Ishikawa (cell line): ENCODE measurements around the gene TCFL5.

Source experiments
- CEBPB ChIP-seq: IDR thresholded peaks from 2 replicates; pipeline ENCODE4 v1.6.1; 2012
- CREB1 ChIP-seq: IDR thresholded peaks from 2 replicates; pipeline ENCODE4 v1.6.1; 2012; ENCODE audit warnings: low read depth
- EP300 ChIP-seq: IDR thresholded peaks from 2 replicates; pipeline ENCODE4 v1.6.1; 2012; ENCODE audit warnings: borderline replicate concordance
- FOXM1 ChIP-seq: IDR thresholded peaks from 2 replicates; pipeline ENCODE4 v1.6.1; 2012; ENCODE audit warnings: low read depth, borderline replicate concordance
- NFIC ChIP-seq: IDR thresholded peaks from 2 replicates; pipeline ENCODE4 v1.6.1; 2012
- RAD21 ChIP-seq: IDR thresholded peaks from 2 replicates; pipeline ENCODE4 v1.6.1; 2012; ENCODE audit warnings: low read depth
- TAF1 ChIP-seq: IDR thresholded peaks from 2 replicates; pipeline ENCODE4 v1.6.1; 2012; ENCODE audit warnings: low read depth, mild to moderate bottlenecking
- TCF12 ChIP-seq: IDR thresholded peaks from 2 replicates; pipeline ENCODE4 v1.6.1; 2012; ENCODE audit warnings: low read depth
- TEAD4 ChIP-seq: IDR thresholded peaks from 2 replicates; pipeline ENCODE4 v1.6.1; 2012
- YY1 ChIP-seq: IDR thresholded peaks from 2 replicates; pipeline ENCODE4 v1.6.1; 2012; ENCODE audit warnings: low read depth
- ZBTB7A ChIP-seq: IDR thresholded peaks from 2 replicates; pipeline ENCODE4 v1.6.1; 2012; ENCODE audit warnings: low read depth
- TF ChIP-seq, protein P1 (sequence below): IDR thresholded peaks from 2 replicates; pipeline ENCODE4 v1.6.1; 2012; ENCODE audit warnings: low read depth, mild to moderate bottlenecking
- TF ChIP-seq, protein P2 (sequence below): IDR thresholded peaks from 2 replicates; pipeline ENCODE4 v1.6.1; 2012
- TF ChIP-seq, protein P3 (sequence below): IDR thresholded peaks from 2 replicates; pipeline ENCODE4 v1.6.1; 2012

DNA sequence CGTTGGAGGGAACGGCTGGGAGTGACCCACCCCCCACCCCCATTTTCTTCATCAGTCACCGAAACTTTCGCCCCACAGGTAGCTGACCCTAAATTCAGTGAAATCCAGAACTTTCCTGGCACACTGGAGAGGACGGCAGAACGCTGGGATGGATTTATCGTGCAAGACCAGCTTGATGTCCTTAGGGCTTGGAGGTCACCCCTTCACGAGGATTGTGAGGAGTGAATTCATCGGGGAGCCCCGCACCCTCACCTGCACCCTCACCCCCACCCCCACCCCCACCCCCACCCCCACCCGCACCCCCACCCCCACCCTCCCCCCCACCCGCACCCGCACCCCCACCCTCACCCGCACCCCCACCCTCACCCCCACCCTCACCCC lies 13.3 kb upstream of the TCFL5 start:
- TF ChIP-seq EP300 (no peak), RAD21 (no peak), YY1 (no peak), CEBPB (no peak), TEAD4 (no peak), TAF1 (no peak), NFIC (no peak), FOXM1 (no peak), CREB1 (no peak), TCF12 (no peak), ZBTB7A (no peak)
- TF ChIP-seq, protein P1, sequence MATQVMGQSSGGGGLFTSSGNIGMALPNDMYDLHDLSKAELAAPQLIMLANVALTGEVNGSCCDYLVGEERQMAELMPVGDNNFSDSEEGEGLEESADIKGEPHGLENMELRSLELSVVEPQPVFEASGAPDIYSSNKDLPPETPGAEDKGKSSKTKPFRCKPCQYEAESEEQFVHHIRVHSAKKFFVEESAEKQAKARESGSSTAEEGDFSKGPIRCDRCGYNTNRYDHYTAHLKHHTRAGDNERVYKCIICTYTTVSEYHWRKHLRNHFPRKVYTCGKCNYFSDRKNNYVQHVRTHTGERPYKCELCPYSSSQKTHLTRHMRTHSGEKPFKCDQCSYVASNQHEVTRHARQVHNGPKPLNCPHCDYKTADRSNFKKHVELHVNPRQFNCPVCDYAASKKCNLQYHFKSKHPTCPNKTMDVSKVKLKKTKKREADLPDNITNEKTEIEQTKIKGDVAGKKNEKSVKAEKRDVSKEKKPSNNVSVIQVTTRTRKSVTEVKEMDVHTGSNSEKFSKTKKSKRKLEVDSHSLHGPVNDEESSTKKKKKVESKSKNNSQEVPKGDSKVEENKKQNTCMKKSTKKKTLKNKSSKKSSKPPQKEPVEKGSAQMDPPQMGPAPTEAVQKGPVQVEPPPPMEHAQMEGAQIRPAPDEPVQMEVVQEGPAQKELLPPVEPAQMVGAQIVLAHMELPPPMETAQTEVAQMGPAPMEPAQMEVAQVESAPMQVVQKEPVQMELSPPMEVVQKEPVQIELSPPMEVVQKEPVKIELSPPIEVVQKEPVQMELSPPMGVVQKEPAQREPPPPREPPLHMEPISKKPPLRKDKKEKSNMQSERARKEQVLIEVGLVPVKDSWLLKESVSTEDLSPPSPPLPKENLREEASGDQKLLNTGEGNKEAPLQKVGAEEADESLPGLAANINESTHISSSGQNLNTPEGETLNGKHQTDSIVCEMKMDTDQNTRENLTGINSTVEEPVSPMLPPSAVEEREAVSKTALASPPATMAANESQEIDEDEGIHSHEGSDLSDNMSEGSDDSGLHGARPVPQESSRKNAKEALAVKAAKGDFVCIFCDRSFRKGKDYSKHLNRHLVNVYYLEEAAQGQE: no peak
- TF ChIP-seq, protein P2, sequence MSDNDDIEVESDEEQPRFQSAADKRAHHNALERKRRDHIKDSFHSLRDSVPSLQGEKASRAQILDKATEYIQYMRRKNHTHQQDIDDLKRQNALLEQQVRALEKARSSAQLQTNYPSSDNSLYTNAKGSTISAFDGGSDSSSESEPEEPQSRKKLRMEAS: no peak
- TF ChIP-seq, protein P3, sequence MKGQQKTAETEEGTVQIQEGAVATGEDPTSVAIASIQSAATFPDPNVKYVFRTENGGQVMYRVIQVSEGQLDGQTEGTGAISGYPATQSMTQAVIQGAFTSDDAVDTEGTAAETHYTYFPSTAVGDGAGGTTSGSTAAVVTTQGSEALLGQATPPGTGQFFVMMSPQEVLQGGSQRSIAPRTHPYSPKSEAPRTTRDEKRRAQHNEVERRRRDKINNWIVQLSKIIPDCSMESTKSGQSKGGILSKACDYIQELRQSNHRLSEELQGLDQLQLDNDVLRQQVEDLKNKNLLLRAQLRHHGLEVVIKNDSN: no peak
